ENCODE measurements around the gene FERD3L.

DNA sequence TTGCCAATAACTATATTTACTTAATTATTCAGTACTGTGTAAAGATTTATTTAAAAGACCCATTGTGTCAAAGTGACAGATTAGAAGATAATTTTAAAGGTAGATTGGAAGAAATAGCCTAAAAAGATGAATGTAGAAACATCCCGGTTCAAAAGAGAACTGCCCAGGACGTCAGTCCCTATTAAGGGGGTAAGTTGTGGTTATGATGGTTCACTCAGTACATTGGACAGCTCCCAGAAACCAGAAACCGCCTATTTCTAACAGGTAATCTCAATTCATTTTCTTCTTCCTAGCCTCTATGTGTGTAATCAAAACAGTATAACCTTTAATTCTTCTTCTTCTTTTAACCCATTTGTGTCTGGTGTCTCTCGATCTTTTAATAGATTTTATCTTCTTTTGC, 1.5 kb upstream of the FERD3L start:
- no peak for TF ChIP-seq GATA2 (IDR thresholded peaks at IDR 0.05; ENCODE audit: low read depth, low read length)
- no peak for TF ChIP-seq GATA3 (IDR thresholded peaks at IDR 0.05; ENCODE audit: low read depth, low read length)
